Dedifferentiated amniotic fluid mesenchymal stem cell (primary cell): ENCODE data around the gene DCLRE1C.
"Not testable (repeated sequence)": the region's sequence is repeated elsewhere in the genome, so short reads cannot be mapped to it uniquely, and the experiment has no call there.

Experiments
- DNase-seq: peaks from one replicate; pipeline ENCODE4 v3.0.0-alpha.2; 2016; ENCODE audit errors: extremely low spot score

DCLRE1C gene

DNA sequence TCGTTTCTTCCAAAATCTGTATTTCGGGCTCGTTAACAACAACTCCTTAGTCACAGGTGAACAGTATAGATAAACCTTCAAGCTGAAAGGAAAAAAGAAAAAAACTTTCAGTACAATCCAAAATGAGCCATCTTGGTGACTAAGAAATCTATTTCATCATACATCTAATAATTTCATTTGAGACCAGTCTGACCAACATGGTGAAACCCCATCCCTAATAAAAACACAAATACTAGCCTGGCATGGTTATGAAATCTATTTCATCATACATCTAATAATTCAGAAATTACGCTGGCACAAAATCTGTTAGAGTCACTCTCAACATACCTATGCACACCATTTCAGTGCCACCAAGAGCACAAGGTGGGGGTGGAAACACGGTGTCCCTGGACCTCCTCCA lies 8.8 kb downstream of the DCLRE1C start:
- no peak for DNase-seq

DNA sequence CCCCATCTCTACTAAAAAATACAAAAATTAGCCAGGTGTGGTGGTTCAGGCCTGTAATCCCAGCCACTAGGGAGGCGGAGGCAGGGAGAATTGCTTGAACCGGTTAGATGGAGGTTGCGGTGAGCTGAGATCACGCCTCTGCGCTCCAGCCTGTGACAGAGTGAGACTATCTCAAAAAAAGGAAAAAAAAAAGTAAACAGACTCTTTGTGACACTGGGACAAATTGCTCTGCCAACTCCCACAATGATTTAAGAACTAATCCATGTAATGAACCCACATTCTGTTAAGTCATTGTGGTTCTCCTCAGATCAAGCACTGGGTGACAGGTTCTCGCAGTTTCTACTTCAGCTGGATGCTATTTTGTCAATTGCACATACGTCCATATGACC lies 11.0 kb downstream of the DCLRE1C start:
- DNase-seq: not testable (repeated sequence)

DNA sequence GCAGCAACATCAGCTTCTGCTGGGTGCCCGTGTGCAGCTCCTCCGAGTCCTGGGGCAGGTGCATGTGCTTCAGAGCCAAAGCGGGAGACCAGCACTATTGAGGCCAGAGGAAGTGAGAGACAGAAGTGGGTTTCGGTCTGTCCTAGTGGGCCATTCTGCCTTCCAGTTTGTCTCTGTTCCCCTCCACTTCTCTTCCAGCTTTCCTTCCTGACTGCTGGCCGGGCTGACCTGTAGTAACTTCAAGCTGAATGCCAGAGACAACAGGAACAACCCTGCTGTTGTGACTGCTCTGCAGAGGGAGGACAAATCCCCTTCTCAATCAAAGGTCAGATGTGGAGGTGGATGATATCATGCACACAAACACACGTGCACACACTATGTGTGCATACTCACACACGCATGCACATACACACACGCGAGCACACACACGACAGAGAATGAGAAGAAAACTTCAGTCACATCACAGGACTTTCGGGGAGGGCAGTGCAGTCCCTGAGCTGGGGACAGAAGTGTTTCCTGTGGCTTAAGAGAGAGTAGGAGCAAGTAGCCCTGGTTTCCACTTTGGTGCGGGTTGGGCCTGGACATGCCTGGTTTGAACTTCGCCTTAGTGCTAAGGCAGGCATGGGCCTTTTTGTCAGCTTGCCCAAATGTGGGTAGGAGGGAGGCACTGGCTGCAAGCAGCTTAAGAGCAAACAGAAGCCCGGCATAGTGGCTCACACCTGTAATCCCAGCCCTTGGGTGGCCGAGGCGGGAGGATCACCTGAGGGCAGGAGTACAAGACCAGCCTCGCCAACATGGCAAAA lies 11.5 kb downstream of the DCLRE1C start:
- not testable (repeated sequence) for DNase-seq

DNA sequence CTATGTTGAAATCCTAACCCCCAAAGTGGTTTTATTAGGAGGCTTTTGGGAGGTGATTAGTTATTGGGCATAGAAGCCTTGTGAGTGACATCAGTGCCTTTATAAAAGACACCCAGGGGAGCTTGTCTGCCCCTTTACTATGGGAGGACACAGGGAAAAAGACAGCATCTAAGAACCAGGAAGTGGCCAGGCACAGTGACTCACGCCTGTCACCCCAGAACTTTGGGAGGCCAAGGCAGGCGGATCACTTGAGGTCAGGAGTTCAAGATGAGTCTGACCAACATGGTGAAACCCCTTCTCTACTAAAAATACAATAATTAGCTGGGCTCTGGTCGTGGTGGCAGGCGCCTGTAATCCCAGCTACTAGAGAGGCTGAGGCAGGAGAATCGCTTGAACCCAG lies 14.9 kb downstream of the DCLRE1C start:
- DNase-seq: not testable (repeated sequence)

DNA sequence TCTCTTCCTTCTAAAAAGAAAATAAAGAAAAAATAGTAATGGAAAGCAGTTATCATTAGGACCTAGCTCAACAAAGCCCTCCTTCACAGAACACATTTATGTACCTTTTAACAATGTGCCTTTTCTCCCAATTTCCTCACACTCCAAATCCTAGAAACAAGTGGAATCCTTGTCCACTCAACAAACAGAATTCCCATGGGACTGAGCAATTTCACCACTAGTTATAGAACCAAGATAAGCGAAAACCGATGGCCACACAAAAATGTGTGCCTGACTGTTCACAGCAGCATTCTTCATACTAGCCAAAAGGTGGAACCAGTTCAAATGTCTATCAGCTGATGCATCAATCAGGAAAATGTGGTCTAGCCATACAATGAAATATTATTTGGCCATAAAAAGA lies 17.3 kb downstream of the DCLRE1C start:
- DNase-seq: no peak

DNA sequence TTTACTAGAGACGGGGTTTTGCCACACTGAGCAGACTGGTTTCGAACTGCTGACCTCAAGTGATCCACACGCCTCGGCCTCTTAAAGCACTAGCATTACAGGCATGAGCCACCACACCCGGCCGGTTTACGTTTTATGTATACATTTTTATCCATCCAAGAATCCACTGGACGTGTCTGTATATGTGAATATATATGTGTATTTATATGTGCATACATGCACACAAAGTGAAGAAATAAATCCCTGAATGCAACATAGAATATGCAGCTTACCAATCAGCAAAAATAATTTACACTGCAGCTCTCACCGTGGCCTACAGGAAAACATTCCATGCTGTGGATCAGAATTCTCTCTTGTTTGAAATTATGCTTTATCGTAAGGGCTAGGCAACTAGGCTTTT lies 23.3 kb downstream of the DCLRE1C start:
- no peak for DNase-seq

DNA sequence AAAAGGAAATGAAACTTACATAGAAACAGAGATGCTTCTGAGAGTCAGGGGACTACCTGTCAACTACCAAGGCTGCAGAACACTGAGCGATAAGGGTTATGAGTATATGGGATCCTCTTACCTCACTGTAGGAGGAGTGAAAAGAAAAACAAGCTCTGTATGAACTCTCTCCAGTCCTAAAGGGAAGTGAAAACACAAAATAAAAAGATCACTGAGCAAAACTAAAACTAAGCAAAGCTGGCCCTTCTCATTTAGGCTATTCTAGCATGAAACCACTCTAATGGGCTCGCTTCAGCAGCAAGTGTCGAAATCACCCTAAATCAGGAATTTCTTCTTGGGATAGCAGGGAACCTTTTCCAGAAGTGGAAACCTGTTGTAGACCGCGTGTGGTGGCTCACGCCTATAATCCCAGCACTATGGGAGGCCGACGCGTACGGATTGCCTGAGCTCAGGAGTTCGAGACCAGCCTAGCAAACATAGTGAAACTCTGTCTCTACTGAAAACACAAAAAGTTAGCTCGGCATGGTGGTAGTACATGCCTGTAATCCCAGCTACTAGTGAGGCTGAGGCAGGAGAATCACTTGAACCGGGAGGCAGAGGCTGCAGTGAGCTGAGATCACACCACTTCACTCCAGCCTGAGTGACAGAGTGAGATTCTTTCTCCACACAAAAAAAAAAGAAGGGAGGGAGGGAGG lies 27.0 kb downstream of the DCLRE1C start:
- DNase-seq: no peak

DNA sequence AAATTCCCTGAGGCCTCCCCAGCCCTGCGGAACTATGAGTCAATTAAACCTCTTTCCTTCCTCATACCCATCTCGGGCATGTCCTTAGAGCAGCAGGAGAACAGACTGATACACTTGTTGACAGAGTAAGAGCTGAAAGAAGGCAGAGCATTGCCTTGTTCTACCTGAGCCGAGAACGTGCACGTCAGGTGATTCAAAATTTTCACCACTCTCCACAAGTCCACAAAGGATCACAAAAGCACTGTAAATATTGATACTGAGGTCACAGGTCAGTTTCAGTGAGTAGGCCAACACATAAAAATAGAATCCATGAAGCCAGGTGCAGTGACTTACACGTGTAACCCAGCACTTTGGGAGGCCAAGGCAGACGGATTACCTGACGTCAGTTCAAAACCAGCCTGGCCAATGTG lies 27.8 kb downstream of the DCLRE1C start:
- no peak for DNase-seq

DNA sequence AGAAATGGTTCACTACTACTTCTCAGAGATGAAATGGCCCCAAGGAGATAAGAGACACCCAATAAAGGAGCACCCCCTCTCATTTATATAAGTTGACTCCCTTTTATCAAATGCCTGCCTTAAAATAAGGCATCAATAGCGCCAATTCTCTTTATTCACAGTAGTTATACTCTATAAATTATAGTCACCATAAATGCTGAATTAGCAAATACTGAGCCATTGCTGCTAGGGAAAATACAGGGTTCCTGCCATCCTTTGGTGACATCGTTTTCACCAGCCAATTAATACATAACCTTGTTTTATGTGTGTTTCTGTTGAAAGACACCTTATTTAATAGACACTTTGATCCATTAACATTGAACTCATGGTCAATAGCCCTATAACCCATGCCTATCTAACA lies 28.6 kb downstream of the DCLRE1C start:
- DNase-seq: no peak

DNA sequence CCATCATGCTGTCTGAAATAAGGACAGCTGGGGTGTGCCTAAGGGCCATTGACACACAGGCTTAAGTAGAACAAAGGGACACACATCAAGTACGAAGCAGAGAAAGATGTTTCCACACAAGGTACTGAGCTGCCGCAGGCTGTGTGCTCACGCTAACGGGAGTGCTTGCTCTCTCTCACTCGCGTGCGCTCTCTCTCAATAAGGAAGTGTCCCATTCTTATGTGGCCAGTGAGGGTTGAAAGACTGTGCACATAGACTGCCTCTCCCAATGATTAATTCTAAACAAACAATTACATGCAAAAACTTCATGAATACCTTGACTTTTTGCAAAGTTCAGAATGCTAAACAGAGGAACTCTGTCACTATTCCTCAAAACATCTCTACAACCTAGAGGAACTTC lies 29.9 kb downstream of the DCLRE1C start:
- DNase-seq: no peak

DNA sequence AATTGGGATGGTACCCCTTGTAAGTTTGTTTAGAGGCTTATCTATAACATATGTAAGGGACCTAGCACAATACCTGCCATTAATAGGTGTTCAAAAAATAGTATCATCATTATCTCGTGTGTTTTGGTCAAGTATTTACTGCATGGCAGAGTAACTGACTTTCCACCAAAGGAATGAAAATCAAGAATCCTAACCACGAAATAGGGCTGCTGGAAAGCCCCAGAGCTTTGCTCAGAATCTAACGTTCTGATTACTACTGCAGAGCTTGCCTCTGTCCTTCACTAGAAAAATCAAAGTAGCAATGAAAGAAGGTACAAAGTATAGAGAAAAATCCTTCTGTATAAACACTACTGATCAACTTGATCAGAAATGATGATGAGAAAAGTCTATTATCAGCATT lies 34.9 kb downstream of the DCLRE1C start:
- DNase-seq: no peak

DNA sequence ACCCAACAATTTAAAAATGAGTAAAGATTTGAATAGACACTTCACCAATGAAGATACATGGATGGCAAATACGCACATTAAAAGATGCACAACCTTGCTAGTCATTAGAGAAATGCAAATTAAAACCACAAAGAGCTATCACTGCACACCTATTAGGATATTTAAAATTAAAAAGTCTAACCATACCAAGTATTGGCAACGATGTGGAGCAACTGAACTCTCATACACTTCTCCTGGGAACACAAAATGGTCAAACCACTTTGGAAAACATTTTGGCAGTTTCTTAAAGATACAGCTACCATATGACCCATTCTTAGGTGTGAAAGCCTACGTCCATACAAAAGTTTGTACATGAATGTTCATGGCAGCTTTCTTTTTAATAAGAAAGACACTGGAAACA lies 36.1 kb downstream of the DCLRE1C start:
- DNase-seq: no peak

DNA sequence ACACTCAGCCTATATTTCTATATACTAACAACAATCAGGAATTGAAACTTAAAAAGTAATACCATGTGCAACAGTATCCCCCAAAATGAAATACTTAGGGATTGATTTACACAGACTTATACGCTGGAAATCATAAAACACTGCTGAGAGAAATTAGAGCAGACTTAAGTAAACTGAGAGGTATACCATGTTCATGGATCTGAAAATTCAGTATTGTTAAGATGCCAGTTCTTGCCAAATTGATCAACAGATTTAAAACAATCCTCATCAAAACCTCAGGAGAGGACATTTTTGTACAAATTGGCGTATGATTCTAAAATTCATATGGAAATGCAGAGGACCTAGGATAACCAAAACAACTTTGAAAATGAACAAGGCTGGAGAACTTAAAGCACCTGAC lies 37.3 kb downstream of the DCLRE1C start:
- no peak for DNase-seq

DNA sequence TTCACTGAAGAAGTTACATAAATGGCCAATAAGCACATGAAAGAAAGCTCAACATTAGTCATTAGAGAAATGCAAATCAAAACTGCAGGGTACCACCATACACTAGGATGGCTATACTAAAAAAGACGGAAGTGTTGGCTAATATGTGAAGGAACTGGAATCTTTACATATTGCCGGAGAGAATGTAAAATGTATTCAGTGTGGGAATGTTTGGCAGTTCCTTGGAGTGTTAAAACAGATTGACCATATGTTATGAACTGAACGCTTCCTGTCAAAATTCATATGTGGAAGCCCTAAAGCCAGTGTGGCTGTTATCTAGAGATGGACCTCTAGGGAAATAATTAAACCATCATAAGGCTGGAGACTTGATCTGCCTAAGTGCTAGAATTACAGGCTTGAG lies 42.1 kb downstream of the DCLRE1C start:
- DNase-seq: no peak

DNA sequence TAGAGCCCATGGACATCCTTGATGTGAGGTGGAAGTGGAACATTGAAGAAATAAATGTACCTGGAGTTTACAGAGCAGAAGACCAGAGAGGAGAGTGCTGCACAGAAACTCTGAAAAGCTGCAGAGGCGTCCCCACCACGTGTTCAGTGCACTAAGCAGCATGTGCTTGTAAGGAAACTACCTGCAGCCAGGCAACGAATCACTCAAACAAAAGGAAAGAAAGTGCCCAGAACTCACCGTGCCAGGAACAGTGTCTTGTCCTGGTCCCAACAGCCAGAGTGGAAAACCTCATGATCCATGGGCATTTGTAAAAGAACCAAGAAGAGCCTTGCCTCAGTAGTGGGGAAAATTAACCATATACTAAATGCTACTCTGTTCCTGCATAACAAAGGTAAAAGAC lies 42.9 kb downstream of the DCLRE1C start:
- DNase-seq: no peak

DNA sequence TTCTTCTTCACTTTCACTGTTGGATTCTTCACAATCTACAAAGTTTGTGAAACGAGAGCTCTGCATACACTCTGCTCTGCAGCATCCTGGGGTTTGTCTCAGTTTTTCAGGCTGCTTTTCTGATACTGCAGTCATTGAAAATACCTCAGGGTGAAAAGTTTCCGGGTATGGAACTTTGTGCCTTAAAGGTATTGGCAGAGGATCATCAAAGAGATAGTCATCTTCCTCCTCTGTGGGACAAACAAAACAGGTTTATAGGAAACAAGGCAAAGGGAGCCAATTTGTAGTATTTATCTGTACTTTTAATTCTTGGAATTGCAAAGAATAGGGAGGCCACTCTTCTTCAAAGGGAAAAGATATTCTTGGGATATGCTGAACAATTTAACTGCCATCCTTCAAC lies 44.8 kb downstream of the DCLRE1C start:
- no peak for DNase-seq

DNA sequence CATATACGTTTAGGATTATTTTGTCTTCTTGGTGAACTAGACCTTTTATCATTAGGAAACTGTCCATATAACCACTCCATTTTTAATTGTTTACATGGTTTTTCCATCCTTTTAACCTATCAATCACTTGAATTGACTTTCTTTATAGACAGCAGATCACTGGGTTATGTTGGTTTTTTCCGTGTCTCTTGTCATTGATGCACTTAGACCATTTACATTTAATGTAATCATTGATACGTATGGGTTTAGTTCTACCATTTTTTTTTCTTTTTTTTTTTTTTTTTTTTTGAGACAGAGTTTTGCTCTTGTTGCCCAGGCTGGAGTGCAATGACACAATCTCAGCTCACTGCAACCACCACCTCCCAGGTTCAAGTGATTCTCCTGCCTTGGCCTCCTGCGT lies 46.3 kb downstream of the DCLRE1C start:
- not testable (repeated sequence) for DNase-seq

DNA sequence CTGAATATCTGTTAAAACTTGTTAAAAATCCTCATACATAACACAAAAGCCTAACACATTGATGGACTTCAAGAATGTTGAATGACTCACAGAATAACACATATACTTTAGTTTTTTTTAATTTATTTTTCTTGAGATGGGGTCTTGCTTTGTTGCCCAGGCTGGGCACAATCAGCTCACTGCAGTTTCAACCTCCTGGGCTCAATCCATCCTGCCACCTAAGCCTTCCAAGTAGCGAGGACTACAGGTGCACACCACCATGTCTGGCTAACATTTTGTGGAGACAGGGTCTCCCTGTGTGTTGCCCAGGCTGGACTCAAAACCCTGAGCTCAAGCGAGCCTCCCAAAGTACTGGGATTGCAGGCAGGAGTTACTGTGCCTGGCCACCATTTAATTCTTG lies 47.1 kb downstream of the DCLRE1C start:
- DNase-seq: no peak

DNA sequence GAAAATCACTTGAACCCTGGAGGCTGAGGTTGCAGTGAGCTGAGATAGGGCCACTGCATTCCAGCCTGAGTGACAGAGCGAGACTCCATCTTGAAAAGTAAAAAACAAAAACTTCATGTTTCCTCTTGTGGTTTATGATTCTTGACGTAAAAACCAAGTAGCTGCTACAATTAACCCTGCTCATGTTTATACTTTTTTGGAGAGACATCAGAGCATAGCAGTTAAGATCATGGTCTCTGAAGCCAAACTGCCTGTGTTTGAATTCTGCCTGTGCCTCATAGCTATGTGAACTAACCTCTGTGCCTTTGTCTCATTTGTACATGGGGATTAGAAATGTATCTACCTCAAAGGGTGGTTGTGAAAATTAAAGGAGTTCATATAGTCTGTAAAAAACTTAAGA lies 48.0 kb downstream of the DCLRE1C start:
- DNase-seq: no peak

DNA sequence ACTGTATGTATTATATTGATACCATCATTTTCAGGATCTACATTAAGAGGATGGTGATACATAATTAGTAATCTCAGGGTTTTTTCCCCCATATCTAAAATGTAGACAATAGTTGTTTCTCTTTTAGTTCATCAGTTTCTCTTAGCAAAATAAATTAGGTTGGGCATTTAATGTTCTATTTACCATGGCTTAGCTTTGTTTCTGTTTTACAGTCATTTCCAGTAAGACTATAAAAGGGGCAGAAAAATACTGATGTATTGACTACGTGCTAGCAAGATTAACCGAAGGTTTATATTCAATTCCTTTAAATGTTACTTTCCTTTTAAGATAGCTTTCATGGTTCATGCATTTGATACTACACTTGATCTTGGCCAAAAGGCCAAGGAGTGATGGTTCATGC lies 49.0 kb downstream of the DCLRE1C start:
- DNase-seq: no peak

DNA sequence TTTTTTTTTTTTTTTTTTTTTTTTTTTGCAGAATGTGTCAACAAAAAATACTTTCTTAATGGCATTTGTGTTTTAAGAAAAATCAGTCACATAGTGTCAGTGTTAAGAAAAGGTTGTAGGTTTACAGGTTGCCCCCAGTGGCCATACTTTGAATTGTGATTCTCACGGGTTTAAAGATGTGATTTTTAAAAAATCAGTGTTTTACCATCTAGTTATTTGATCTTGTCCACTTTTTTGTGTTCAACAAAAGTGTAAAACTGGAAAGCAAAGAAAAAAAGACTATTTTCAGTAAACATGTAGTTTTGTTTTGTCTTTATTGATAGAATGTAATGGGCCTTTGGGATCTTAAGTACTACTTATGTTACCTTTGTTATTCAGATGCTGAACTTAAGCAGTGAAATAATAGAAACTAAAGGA lies 49.6 kb downstream of the DCLRE1C start:
- DNase-seq: no peak

DNA sequence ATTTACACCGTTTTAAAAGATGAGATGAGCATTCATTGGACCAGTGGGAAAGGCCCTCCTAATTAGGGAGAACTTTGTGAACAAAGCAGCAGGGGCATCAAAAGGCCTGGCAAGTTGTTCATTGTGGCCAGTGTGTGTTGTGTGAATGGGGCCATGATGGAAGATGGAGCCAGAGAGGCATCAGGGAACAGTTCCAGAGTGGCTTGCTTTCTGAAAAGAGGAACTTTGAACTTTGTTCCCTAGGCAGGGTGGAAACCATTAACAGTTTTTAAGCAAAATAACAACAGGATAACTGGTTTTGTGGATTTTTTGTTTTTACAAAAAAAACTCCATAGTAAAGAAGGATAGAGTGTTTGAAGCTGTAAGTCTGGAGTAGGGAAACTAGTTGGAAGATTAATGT lies 62.7 kb downstream of the DCLRE1C start:
- no peak for DNase-seq

DNA sequence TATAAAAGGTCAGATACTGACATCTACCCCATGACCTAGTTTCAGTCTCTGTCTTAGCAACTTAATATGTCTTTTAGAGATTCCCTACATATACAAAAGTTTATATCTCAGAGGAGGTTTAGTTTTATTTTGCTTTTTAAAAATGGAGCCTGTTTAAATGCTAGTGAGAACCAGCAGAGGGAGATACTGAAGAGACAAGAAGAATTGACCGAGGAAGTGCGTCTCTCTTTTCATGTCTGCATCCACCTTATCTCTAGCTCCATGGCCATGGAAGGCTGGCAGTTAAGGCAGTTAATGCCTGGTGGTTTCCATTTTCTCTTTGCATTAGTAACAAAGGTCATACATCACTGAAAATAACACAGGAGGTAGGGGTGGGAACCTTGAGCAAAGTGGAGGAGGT lies 64.6 kb downstream of the DCLRE1C start:
- DNase-seq: no peak

DNA sequence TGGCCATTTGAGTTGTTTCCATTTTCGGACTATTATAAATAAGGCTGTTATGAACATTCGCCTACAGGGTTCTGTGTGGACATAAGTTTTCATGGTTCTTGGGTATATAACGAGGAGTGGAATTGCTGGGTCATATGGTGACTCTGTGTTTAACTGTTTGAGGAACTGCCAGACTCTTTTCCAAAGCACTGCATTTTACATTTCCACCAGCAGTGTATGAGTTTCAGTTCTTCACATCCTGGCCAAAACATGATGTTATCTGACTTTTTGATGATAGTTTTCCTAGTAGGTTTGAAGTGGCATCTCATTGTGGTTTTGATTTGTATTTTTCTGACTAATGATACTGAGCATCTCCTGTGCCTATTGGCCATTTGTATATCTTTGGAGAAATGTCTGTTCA lies 69.8 kb downstream of the DCLRE1C start:
- DNase-seq: no peak
